ENCODE data around the gene DLX1.

DLX1 gene

DNA sequence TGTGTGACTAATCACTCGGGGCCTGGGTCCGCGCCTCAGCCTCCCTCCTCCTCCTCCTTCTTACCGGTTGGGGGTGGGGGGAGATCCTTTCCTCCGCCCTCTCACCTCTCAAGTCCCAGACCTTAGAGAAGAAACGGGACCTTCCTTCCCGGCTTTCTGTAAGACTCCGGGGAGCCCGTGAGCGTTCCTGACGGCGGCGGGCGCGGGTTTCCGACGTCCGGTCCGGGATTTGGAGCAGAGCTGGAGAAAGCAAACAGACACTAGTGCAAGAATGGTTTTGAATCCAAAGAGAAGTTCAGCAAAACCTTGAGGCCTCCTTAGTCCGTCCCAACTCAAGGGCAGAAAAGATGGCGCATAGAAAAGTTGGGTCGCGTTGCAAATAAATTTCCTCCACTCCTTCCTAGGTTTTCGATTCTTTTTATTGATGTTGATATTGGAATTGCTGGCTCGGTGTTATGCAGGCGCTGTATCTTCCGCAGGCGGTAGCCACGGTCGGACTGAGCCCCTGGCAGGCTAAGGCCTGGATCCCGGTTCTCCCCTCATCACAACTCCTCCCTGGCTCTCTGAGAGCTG, 2.0 kb downstream of the DLX1 start:
- DNase-seq (ENCODE audit: low read depth in 3 of 3) = no peak

- DNase-seq (ENCODE audit: low read depth in 3 of 3) = no peak
Measured at GRCh38 chr2:172087780-172088244, 2.5 kb downstream of the DLX1 start.

DNA sequence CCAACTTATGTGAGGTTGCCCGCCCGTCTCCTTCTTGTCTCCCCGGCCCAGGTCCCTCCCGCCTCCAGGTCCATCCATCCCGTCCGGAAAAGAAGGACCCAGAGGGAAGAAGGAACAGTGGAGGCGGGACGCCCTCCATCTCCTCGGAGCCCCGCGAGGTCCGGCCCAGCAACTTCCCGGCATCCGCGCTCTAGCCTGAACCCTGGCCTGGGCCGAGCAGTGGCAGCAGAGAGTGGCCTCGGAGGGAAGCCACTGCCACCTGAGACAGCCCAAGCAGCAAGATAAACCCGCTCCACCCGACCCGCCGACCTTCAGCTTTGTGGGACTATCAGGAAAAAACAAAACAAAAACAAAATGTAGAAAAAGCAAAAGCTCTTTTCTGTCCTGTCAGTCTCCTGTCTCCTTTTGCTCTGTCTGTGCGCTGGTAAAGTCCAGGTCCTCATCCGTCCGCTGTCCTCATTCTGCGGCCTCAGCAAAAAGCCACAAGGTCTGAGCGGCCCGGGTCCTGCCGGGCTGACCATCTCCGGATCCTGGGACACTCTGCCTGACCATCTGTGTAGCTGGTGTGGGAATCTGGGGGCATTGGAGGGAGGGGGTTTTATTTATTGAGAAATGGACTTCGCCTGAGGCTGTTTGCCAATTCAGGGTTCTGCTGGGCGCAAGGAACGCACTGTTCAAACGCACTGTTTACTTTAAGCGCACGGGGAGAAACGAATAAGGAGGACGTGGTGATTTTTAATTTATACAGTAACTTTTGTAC, 3.1 kb downstream of the DLX1 start:
- DNase-seq (ENCODE audit: low read depth in 3 of 3) = no peak

DNA sequence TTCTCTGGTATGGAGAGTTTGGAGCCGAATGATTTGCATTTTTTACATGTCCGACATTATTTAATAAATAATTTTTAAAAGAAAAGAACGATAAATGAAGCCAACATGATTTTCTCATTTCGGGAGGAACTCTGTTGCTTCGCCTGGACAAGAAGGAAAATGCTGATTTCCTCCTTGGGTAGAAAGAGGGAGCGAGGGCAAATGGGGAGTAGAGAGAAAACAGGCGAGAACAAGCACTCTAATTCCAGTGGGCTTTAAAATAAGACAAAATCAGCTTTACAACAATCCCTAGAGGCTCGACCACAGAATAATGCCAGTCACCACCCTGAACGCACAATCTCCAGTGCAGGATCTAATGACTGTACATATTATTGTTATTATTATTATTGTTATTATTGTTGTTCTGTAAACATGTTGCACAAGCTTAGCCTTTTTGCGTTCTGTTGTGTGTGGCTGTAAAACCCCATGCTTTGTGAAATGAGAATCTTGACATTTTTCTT, 3.7 kb downstream of the DLX1 start:
- no peak for DNase-seq (ENCODE audit: low read depth in 3 of 3)

DNA sequence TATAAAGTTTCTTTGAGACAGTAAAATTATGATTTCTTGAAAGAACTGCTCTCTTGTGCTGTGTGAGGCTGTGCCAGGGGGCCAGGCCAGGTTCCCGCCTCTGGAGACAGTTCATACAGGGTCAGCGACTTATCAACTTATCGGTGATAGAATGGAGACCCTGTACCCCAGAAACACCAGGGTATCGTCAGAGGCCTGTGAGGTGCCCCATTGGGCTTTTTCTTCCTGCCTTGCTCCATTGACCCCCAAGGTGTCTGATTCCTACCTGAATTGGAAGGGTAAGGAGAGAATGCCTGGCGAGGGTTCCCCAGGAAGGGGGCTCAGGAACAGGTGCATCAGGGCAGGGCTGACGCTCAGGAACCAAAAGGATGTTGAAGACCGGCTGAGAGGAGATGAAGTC, 4.3 kb downstream of the DLX1 start:
- no peak for DNase-seq (ENCODE audit: low read depth in 3 of 3)

DNA sequence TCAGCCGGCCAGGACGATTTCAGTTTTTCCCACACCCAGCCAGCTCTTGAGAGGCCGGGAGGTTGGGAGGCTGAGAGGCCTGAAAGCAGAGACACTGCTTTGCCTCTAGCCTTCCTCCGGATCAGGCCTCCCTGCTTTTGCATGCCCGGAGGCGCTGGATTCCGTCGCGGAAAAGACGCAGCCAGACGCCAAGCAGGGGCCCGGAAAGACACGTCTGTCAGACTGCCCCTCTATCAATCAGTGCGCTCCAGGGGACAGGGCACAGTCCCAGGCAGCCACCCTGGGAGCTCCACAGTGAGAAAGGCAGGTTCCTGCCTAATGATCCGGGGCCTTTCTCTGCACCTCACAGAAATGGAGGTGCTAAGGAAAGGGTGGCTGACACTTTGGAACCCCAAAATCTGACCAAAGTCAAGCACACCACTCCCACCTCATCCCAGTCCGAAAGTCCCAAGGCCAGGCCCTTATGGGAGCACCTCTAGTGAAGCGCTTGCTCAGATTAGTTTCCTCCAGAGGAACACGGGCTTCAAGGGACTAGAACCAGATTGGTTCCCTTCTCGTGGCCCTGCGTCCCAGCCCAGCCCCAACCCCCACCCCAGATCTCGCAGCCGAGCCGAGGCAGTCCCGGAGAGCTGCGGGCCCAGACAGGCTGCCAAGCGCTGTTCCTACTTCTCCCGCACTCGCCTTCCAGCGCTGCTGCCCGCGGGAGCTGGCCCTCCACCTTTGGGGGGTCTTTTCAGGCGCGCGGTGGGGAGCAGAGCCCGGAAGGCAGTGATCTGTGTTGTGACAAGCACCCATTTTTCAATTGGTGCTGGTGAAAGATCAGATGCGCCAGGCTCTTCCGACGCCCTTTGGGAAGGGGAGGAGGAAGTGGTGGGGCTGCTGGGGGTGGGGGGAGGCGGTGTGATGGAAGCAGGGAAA, 5.0 kb downstream of the DLX1 start:
- no peak for DNase-seq (ENCODE audit: low read depth in 3 of 3)

DNA sequence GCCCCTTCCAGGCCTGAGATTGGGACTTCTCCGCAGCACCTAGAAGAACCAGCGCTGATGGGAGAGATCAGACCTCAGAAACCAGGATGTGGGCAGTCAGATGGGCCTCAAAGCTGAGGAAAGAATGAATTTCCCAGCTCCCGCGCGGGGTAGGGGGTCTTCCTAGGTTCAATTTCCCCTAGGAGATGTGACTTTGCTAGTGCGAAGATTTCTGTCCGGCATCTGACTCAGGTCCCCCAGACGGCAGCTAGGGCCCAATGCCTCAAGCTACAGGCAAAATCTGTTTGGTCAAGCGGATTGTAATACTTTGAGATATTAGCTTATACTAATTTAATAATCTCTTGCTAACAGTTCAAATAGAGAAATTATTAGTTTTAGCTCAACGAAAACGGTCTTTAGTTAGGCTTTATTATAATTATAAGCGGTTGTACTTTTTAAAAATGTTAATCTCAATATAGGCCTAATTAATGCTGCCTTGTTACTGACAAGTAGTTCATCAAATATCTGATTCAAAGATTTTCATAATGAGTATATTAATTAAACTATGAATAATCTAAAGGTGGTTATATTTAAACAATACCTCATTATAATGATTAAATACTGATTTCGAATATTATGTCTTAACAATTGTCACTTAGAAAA, 5.8 kb downstream of the DLX1 start:
- DNase-seq (ENCODE audit: low read depth in 3 of 3) = no peak

GRCh38 chr2:172091761-172092566, 6.7 kb downstream of the DLX1 start:
- DNase-seq (ENCODE audit: low read depth in 3 of 3) = no peak

- DNase-seq (ENCODE audit: low read depth in 3 of 3) = no peak
Measured at GRCh38 chr2:172092716-172093415, 7.6 kb downstream of the DLX1 start.

DNA sequence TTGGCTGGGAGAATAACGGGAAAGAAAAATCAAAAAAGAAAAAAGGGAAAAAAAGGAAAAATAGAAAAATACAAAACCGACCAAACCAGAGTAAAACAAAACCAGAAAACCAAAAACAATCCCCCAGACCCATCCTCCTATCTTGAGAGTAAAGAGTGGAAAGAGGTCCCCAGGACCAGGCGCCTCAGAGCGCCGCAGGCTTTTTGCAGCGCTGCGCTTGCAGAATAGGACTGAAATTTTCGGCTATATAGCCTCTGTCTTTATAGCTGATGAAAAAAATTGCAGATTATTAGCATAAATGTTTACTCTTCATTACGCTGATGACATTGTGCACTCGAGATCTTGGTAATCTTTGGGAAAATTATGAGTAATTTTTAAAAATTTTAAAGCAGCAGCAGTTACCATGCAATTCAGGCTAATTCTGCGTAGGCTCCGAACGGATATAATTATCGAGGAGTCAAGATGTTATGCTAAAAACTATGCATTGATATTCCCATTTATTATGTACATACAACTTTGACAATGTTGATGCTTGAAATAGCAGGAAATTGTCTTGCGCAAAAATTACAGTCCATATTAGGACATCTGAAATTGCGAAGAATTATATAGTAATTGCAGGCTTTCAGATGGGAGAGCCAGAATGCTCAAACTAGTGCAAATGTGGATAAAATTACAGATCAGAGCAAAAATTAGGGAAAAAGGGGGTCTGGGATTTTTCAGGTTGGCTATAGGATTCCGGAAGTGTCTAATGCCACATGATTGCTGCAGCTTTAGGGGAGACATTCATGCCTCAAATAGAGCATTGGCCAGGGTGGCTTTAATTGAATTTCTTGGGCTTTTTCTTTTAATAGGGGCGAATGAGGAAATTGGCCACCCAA, 8.3 kb downstream of the DLX1 start:
- DNase-seq (ENCODE audit: low read depth in 3 of 3) = no peak

DNA sequence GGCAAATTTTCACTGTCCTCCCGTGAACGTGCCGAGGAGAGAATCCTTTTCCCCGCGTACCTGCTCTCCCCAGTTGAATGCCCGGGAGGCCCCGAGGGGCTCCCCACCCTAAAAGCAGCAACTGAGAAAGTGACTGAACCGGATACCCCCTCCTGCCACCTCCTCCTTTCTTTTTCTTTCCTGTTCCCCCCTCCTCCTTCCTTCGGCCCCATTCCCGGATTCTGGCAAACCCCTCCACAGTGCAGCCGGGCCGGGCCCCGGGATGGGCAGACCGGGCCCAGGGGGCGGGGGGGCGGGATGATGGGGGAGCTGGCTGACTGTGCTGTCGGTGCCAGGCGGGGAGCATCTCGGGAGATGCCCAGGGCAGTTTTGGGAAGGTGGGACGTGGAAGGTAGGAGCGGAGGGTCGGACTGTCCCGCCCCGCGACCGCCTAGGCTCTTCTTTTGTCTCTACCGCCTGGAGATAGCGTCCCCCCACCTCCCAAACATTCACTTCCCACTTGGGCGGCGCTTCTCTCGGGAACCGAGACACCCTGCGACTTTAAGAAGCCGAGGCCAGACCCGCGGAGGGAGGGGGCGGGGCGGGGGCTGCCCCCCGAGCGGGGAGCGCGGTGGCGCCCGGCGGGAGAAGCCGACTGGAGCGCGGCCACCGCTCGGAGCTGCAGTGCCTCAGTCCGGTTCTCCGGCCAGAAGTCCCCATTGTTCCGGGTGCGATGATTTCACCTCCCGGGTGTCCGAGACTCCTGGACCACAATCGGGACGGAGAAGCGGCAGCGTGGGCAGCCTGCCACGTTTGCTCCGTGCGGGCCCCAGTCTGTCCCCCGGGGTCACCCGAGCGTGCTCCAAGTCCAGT, 9.2 kb downstream of the DLX1 start:
- no peak for DNase-seq (ENCODE audit: low read depth in 3 of 3)

DNA sequence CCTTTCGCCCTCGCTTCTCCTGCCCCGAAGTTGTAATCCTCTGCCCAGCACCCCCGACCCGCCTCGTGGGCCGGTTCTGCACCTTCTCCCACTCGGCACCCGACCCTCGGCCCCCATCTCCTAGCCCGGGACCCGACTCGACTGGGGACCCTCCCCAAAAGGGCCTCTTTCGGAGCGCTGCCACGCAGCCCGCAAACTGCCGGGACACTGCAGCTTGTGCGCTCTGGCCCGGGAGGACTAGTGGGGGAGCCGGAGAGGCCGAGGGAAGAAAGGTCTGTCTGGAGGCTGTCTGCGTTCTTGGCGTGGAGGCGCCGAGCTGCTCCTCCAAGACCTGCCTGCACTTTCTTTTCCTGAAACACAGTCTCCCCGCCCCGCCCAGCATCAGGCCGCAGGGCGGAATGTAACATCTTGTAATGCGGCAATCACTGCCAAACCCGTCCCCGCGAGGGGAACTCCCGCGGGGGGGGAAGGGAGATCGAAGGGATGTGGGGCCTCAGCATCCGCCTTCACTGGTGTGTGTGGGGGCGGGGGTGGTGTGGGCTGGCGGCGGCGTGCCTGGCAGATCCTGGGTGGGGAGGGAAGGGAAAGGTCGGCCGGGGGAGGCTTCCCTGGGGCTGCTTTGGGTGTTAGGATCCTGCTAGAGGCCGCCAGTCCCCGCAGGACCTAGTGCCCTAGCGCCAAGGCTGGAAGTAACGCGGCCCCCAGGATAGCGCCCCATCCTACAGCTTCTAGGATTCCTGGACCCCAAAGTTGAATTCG, 10.0 kb downstream of the DLX1 start:
- DNase-seq (ENCODE audit: low read depth in 3 of 3) = peak in 1 of 3 experiments; percentile 56

GRCh38 chr2:172095905-172096625, 10.8 kb downstream of the DLX1 start:
- no peak for DNase-seq (ENCODE audit: low read depth in 3 of 3)

DNA sequence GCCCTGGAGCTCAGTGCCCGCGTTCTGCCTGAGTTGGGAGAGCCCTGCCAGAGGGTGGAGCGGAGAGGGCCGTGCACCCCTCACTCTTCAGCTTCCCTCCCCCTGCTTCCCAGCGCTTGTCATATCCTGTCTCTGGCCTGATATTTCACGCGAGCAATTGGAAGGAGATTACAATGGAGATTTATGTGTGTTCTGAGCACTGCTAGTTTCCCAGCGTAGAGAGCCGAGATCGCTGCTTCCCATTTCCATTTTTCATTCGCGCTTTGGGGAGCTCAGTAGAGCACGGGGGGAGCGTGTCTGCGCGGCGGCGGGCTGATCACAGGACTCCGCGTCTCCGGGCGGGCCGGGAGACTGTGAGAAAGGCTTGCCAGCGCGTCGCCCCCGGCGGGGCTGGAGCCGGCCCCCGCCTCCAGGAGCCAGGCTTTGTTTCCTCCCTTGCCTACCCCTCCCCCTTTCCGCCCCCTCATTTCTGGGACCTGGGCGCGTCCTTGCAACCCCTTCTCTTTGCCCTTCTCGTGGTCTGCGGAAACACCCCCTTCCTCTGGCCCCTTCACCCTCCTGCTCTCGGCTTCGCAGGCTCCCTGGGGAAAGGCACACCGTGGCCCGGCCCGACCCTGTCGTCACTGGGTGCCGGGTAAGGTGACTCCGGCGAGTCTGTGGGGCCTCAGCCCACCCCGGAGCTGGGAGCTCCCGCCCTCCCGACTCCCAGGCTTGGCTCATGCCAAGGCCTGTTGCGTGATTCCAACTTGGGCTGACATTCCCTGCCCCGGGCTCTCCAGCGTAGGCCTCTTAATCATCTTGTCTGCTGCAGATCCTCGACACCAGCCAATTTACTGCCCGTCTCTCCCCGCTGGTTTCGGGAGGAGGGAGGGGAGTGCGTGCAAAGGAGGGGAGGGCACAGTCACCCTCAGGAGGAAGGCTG, 11.6 kb downstream of the DLX1 start:
- no peak for DNase-seq (ENCODE audit: low read depth in 3 of 3)

DNA sequence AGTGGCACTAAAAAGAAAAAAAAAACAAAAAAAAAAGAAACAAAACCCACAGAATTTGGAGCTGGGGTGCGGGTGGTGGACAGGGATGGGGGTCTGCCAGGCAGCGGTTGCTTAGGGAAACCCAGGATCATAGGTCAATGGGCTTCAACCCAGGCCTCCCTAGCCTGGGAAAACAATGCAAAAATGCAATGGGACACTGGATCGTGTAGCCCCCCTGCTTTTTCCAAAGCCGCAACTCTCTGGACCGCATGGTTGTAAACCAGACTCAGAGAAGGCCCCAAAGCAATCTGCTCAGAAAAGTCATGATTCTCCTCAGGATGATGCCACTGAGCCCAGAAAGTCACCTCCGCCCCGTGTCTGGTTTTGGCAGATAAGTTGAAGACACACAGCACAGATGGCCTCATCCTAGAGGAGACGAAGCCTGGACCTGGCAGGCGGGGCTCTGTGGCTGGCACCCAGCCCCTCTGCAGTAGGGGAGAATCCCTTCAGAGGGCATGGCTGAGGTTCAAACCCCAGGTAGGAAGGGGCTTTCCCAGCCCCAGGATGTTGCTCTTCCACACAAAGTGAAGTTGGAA, 12.3 kb downstream of the DLX1 start:
- DNase-seq (ENCODE audit: low read depth in 3 of 3) = no peak

GRCh38 chr2:172098287-172098649, 13.0 kb downstream of the DLX1 start:
- no peak for DNase-seq (ENCODE audit: low read depth in 3 of 3)
